GM23248 (cell line): ENCODE measurements around the gene IQGAP1.

Experiments used
- EZH2 ChIP-seq: fragments of 200-600 bp; sonication (generic); IDR thresholded peaks from 2 replicates; pipeline ENCODE4 v1.6.1; 2018; ENCODE audit warnings: antibody characterized with exemption, mild to moderate bottlenecking; ENCODE audit not compliant: insufficient read depth, poor library complexity, severe bottlenecking
- EZH2phosphoT487 ChIP-seq: fragments of 200-600 bp; sonication (generic); IDR thresholded peaks from 2 replicates; pipeline ENCODE4 v1.6.1; 2018; ENCODE audit warnings: antibody characterized with exemption, moderate library complexity, mild to moderate bottlenecking, low read depth; ENCODE audit not compliant: insufficient read depth

DNA sequence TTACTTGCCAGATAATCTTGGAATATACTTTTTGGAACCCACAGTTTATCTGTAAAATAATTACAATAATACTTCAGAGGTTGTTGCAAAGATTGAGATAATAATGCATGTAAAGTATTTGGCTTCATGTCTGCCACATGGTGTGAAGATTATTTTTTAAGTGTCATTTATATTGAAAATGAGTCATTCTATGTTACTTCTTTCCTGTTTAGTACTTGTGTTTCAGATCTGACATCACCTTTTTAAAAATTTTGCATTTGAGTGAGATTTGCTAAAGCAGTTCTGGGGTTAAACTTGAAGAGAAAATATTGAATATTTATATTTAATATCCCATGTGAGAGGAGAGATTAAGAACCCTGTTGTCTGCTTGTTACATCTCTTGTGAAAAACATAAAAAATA, 31.2 kb downstream of the IQGAP1 start:
- TF ChIP-seq EZH2phosphoT487, result no peak
- TF ChIP-seq EZH2, result no peak
